Brain microvascular endothelial cell (primary cell): Measurements from ENCODE around the gene AFMID.

Source experiments
- DNase-seq: peaks from one replicate; pipeline ENCODE4 v3.0.0-alpha.2; 2020
- H3K27ac ChIP-seq: fragments of 250-450 bp; sonication (Bioruptor Pico); 2 replicates; pipeline ENCODE4 v1.5.1; 2020; ENCODE audit warnings: mild to moderate bottlenecking, moderate library complexity
- H3K27me3 ChIP-seq: fragments of 250-450 bp; sonication (Bioruptor Pico); replicated peaks from 2 replicates; pipeline ENCODE4 v1.5.1; 2020; ENCODE audit warnings: mild to moderate bottlenecking
- H3K36me3 ChIP-seq: fragments of 250-450 bp; sonication (Bioruptor Pico); replicated peaks from 2 replicates; pipeline ENCODE4 v1.5.1; 2020; ENCODE audit warnings: mild to moderate bottlenecking
- H3K4me3 ChIP-seq: 2 replicates; pipeline ENCODE4 v1.5.1; 2011; ENCODE audit warnings: low read depth, mild to moderate bottlenecking, control low read depth, low read length, moderate library complexity
- CTCF ChIP-seq: IDR thresholded peaks from 2 replicates; pipeline ENCODE4 v1.5.1; 2011; ENCODE audit warnings: low read depth, mild to moderate bottlenecking, moderate library complexity, low read length, control low read depth, inconsistent platforms; ENCODE audit errors: missing control alignments
- in situ Hi-C: cut with HindIII; loops from 2 replicates; pipeline ENCODE4 v1.10.0; 2017; ENCODE audit warnings: low sequenced_read_pairs, low pct_ligation_motif_present

AFMID gene

GRCh38 chr17:78154903-78155811 is 32.0 kb upstream of the AFMID start:
- H3K4me3 ChIP-seq: no peak overlapping the region
- H3K27ac ChIP-seq: no peak overlapping the region
- no peaks in the 10 kb centered on the region for H3K36me3 ChIP-seq
- H3K27me3 ChIP-seq: no peaks in the 10 kb centered on the region
- in situ Hi-C loops: no loop called here
- DNase-seq: no peak
- no peak for TF ChIP-seq CTCF

GRCh38 chr17:78159575-78160158 is 27.5 kb upstream of the AFMID start:
- DNase-seq: no peak
- Histone ChIP-seq H3K4me3 (no peak overlapping the region), H3K36me3 (no peaks in the 10 kb centered on the region), H3K27me3 (no peaks in the 10 kb centered on the region), H3K27ac (no peak overlapping the region)
- in situ Hi-C loops: no loop called here
- TF ChIP-seq CTCF: no peak

GRCh38 chr17:78163881-78164747 is 23.0 kb upstream of the AFMID start:
- in situ Hi-C loops: no loop called here
- no peak for DNase-seq
- TF ChIP-seq CTCF: no peak
- Histone ChIP-seq H3K4me3 (no peak overlapping the region), H3K36me3 (no peaks in the 10 kb centered on the region), H3K27ac (no peak overlapping the region), H3K27me3 (no peaks in the 10 kb centered on the region)

GRCh38 chr17:78164748-78165607 is 22.2 kb upstream of the AFMID start:
- no peak for DNase-seq
- H3K27ac ChIP-seq: no peak overlapping the region
- no peak for TF ChIP-seq CTCF

GRCh38 chr17:78166416-78166815 is 20.7 kb upstream of the AFMID start:
- TF ChIP-seq CTCF: no peak
- Histone ChIP-seq H3K4me3 (no peak overlapping the region), H3K36me3 (no peaks in the 10 kb centered on the region), H3K27me3 (no peaks in the 10 kb centered on the region), H3K27ac (no peak overlapping the region)
- DNase-seq: no peak
- in situ Hi-C loops: no loop called here

More at GRCh38 chr17:78164748-78165607, 22.2 kb upstream of the AFMID start:
- H3K36me3 ChIP-seq: no peaks in the 10 kb centered on the region
- no peaks in the 10 kb centered on the region for H3K27me3 ChIP-seq
- in situ Hi-C loops: no loop called here
- no peak overlapping the region for H3K4me3 ChIP-seq
